ENCODE results near the gene CRAMP1. TPM values are rescaled to one million over a fixed set of nuclear protein-coding genes. Genes with fewer than 3 reads are reported as not detected.

Gene CRAMP1, protein sequence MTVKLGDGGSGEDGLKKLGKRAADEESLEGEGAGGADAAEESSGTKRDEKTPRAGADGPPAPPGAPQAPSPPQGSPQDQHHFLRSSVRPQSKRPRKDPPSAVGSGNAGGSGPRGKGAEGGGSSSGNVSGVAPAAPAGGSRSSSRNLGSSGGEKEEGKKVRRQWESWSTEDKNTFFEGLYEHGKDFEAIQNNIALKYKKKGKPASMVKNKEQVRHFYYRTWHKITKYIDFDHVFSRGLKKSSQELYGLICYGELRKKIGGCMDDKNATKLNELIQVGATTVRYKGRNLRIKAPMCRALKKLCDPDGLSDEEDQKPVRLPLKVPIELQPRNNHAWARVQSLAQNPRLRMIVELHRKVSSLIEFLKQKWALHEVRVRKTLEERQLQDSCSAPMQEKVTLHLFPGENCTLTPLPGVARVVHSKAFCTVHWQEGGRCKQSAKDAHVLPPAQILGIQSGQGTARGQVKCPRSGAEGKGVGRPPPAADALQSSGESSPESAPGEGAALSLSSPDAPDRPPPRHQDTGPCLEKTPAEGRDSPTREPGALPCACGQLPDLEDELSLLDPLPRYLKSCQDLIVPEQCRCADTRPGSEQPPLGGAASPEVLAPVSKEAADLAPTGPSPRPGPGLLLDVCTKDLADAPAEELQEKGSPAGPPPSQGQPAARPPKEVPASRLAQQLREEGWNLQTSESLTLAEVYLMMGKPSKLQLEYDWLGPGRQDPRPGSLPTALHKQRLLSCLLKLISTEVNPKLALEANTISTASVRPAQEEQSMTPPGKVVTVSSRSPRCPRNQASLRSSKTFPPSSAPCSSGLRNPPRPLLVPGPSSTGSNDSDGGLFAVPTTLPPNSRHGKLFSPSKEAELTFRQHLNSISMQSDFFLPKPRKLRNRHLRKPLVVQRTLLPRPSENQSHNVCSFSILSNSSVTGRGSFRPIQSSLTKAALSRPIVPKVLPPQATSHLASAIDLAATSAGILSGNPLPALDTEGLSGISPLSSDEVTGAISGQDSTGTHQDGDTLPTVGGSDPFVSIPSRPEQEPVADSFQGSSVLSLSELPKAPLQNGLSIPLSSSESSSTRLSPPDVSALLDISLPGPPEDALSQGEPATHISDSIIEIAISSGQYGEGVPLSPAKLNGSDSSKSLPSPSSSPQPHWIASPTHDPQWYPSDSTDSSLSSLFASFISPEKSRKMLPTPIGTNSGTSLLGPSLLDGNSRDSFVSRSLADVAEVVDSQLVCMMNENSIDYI (N-terminal part only)
- polyA plus RNA-seq (2011; rRNA removed) (6.5 and 8.6 TPM in 2 replicates), polyA plus RNA-seq (2017; fragmentation: RNase III; extraction: RNeasy Plus Mini Kit Qiagen cat#74134 plus additional on column Dnase treatment) (8.6 to 9.1 TPM (median 9.1 TPM) in 3 replicates), polyA minus RNA-seq (2011; rRNA and poly(A)+ RNA removed) (11.3 and 11.6 TPM in 2 replicates)
- 8.2 and 9.4 TPM in 2 replicates for polyA plus RNA-seq (2012; cell fraction: cytosol; rRNA removed)
- 29.2 and 33.3 TPM in 2 replicates for polyA plus RNA-seq (2012; cell fraction: nucleus; rRNA removed)

DNA sequence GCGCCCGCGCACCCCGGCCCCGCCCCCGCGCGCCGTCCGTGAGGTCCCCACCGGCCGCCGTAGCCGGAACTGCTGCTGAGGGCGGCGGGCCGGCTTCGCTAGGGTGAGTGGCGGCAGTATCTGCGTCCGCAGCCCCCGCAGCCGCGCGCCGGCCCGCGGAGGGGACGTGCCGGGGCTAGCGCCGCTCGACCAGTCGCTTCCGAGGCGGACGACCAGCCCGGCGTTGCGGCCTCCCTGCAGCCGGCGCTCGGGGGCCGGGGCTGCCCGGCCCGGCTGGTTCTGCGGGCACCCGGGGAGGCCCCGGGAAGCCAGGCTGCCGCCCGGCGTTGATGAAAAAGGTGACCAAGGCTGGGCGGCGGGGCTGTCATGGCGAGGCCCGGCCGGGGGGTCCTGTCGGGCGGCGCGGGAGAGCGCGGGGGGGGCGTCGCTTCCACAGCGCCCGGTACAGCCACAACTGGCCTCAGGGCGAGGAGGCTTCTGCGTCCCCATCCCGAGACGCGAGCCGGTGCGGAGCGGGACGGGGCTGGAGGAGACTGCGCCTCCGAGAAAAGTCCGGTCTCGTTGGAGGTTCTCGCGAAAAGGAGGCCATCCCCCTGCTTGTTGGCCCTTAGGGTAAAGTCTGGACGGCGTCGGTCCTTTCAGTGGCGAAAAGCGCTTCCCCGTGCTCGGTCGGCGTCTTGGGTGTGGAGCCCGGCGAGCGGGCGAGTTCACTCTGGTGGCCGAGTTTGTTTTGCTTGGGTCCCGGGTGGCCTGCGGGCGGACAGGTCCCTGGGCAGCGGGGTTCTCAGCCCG is at the start of gene CRAMP1:
Gene CRAMP1, plus strand, starts transcription at position 41 of the 792 bp plus-strand sequence. CDS start 2,280 bp downstream, outside the sequence.
- no peak for FAIRE-seq
- DNase-seq (ENCODE audit: low read depth in 1 of 2, low spot score in 1 of 2) = peak; percentile 27 to 38
- Histone ChIP-seq H3K27ac (peak within 1 kb of the TSS; percentile 89 to 93), H3K4me1 (peaks cover 14% of the 10 kb centered on the region; the same call in 2 of the 3 replicates), H3K4me3 (peak within 1 kb of the TSS; percentile 99), H3K4me2 (peak within 1 kb of the TSS; percentile 96), H3K9me3 (no peaks in the 10 kb centered on the region)
- ChIA-PET POLR2A (interaction anchor here (0.7 to 3.2 kb wide), 6 partner anchors 65 to 1230 kb away, joined by 3 to 14 read pairs (median 6); partner anchors contain the start of genes JPT2, MAPK8IP3, NUBP2 and SPSB3), CTCF (interaction anchor here (1.4 kb wide), 1 partner anchor 40 kb away, joined by 3 read pairs; no protein-coding TSS in a partner anchor)
- TF ChIP-seq, protein P1, sequence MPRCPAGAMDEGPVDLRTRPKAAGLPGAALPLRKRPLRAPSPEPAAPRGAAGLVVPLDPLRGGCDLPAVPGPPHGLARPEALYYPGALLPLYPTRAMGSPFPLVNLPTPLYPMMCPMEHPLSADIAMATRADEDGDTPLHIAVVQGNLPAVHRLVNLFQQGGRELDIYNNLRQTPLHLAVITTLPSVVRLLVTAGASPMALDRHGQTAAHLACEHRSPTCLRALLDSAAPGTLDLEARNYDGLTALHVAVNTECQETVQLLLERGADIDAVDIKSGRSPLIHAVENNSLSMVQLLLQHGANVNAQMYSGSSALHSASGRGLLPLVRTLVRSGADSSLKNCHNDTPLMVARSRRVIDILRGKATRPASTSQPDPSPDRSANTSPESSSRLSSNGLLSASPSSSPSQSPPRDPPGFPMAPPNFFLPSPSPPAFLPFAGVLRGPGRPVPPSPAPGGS (IDR thresholded peaks at IDR 0.05) = 0 out of 3 replicates have a peak, but pooled peaks have one; percentile 8
- TF ChIP-seq JUNB (IDR thresholded peaks at IDR 0.05) = no peak
- TF ChIP-seq POLR2A (IDR thresholded peaks at IDR 0.05; ENCODE audit: low read length) = peak; percentile 61
- no peak for TF ChIP-seq RFX5 (IDR thresholded peaks at IDR 0.05)
- no peak for TF ChIP-seq NR3C1 (IDR thresholded peaks at IDR 0.05)
- TF ChIP-seq, protein P2, sequence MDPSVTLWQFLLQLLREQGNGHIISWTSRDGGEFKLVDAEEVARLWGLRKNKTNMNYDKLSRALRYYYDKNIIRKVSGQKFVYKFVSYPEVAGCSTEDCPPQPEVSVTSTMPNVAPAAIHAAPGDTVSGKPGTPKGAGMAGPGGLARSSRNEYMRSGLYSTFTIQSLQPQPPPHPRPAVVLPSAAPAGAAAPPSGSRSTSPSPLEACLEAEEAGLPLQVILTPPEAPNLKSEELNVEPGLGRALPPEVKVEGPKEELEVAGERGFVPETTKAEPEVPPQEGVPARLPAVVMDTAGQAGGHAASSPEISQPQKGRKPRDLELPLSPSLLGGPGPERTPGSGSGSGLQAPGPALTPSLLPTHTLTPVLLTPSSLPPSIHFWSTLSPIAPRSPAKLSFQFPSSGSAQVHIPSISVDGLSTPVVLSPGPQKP (IDR thresholded peaks at IDR 0.05; ENCODE audit: low read depth, low read length) = no peak
- TF ChIP-seq KDM5A (IDR thresholded peaks at IDR 0.05) = 0 out of 2 replicates have a peak, but pooled peaks have one; percentile 29
- TF ChIP-seq, protein P3, sequence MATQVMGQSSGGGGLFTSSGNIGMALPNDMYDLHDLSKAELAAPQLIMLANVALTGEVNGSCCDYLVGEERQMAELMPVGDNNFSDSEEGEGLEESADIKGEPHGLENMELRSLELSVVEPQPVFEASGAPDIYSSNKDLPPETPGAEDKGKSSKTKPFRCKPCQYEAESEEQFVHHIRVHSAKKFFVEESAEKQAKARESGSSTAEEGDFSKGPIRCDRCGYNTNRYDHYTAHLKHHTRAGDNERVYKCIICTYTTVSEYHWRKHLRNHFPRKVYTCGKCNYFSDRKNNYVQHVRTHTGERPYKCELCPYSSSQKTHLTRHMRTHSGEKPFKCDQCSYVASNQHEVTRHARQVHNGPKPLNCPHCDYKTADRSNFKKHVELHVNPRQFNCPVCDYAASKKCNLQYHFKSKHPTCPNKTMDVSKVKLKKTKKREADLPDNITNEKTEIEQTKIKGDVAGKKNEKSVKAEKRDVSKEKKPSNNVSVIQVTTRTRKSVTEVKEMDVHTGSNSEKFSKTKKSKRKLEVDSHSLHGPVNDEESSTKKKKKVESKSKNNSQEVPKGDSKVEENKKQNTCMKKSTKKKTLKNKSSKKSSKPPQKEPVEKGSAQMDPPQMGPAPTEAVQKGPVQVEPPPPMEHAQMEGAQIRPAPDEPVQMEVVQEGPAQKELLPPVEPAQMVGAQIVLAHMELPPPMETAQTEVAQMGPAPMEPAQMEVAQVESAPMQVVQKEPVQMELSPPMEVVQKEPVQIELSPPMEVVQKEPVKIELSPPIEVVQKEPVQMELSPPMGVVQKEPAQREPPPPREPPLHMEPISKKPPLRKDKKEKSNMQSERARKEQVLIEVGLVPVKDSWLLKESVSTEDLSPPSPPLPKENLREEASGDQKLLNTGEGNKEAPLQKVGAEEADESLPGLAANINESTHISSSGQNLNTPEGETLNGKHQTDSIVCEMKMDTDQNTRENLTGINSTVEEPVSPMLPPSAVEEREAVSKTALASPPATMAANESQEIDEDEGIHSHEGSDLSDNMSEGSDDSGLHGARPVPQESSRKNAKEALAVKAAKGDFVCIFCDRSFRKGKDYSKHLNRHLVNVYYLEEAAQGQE (IDR thresholded peaks at IDR 0.05) = no peak
- TF ChIP-seq CHD2 (IDR thresholded peaks at IDR 0.05; ENCODE audit: low read length, partially characterized antibody) = peak; percentile 39
- no peak for TF ChIP-seq FOSB (CRISPR knock-in tag; IDR thresholded peaks at IDR 0.05)
- TF ChIP-seq PHF8 (IDR thresholded peaks at IDR 0.05; ENCODE audit: borderline replicate concordance, low read depth) = peak; percentile 29; the same call in 1 of the 2 replicates
- peak; percentile 43 to 52; a peak in 2 of 5 replicates for TF ChIP-seq JUN (IDR thresholded peaks at IDR 0.05)
- no peak for TF ChIP-seq MAZ (IDR thresholded peaks at IDR 0.05; ENCODE audit: borderline replicate concordance, low read depth, low read length)
- WGBS (ENCODE audit: missing lambda C conversion rate) = 2% methylated on average over 47 of the region's 101 CpGs
- ATAC-seq = peak in 1 of 2 experiments; percentile 59; a peak in 3 of 6 replicates
